Kidney glomerular epithelial cell (primary cell): Measurements from ENCODE around the gene LMX1A.

ENCODE experiments used
- DNase-seq: peaks from one replicate; lab custom pipeline; 2025; lab: John Stamatoyannopoulos, UW

Gene LMX1A

DNA sequence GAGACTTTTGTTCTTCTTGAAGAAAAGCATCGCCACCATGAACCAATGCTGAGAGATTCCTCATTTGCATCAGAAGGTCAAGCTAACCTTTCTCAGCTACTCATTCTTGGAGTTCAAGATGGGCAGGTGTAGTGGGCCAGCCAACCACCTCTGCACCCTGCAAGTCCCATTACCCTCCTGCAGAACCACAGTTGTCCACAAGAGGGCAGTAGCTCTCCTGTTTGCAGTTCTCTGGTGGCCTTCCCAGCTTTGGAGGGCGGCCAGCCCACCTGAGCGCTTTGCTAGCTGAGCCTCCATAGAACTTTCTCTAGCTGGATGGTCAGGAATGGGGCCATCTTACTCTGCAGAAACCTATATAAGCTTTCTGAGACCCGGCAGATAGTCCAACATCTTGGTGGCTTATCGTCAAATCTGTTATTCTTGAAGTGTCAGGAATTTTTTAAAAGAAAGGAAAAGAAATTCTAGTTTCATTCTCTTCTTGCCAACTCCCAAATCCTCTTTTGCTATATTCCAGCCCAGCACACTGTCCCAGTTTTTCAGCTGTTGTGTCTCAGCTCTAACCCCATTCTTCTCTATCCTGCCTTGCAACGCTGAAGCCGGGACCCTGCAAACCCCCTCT, 11.0 kb upstream of the LMX1A start:
- peak; percentile 38 for DNase-seq

- DNase-seq, result no peak
These were observed 8.8 kb upstream of the LMX1A start for GRCh38 chr1:165365341-165365740.

GRCh38 chr1:165364568-165365133, 8.1 kb upstream of the LMX1A start:
- DNase-seq, result no peak

- DNase-seq, result no peak
These were observed 361 bp upstream of the LMX1A start for GRCh38 chr1:165356876-165357275.

DNA sequence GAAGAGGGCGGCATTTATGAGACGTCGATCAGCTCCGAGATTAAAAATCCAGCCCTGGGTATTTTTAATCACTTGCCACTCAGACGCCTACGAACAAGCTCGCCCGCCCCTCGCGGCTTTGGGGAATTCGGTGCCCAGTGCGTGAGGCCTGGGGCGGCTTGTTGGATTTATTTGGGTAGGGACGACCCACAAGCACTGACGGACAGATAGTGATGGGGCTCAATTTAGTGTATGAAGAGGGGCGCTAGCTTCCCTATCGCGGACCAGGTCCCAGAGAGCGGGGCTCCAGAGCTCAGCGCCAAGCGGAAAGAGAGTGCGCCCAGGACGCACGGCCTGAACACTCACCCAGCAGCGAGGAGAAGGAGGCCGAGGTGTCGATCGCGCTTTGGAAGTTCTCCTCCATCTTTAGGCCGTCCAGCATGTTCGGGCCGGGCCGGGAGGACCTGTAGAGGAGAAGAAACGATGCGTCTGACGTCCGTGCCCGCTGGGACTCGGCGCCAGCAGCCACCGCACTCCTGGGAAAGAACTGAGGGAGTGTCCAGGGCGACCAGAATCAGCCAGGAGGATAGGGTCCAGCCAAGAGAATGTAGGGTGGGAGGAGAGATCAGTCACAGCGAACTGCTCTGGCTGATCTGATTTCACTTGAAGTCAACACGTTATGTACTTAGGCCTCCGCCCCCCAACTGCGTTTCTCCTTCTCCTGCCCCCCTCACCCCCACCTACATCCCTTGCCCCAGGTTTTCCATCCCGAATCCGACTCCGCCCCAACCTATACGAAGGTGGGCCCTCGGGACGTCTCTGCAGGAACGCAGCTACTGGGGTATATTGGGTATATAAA, 1.2 kb downstream of the LMX1A start:
- no peak for DNase-seq

- no peak for DNase-seq
These were observed 1.8 kb downstream of the LMX1A start for GRCh38 chr1:165354739-165355138.

GRCh38 chr1:165353731-165354671, 2.5 kb downstream of the LMX1A start:
- DNase-seq, result no peak

DNA sequence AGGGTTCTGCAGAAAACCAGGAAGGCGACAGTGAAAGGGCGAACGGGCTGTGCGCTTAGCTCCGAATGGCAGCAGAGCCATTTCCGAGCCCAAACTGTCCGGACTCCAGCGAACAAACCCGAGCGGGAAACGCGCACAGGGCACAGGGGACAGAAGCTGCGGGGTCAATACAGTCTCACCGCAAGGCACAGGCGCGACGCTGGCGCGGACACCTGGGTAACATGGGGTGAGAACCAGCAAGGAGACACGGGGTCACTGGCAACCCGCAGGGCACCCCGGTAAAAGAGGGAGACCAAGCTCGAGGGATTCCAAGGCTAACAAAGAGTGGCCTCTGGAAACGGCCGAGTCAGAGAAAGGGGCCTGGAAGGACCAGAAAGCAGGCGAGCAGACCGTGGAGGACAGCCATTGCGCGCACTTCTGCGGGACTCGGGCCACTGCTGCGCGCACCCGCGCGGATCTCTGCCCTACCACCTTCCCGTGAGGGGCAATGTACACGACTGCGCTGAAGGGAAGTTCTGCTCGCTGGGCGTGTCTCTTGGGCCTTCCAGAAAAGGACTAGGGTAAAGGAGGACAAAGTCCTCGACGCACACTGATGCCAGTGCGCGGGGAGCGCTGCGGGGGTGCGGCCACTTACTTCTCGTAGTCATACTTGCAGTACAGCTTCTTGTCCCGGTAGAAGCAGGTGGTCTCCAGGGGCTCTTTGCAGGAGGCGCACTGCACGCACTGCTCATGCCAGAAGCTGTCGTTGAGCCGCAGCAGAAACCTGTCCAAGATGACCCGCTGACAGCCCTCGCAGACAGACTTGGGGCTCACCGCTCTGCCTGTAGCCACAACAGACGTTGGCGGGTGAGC, 3.8 kb downstream of the LMX1A start:
- no peak for DNase-seq

GRCh38 chr1:165351863-165352441, 4.6 kb downstream of the LMX1A start:
- no peak for DNase-seq

- no peak for DNase-seq
These were observed 5.7 kb downstream of the LMX1A start for GRCh38 chr1:165350840-165351239.

DNA sequence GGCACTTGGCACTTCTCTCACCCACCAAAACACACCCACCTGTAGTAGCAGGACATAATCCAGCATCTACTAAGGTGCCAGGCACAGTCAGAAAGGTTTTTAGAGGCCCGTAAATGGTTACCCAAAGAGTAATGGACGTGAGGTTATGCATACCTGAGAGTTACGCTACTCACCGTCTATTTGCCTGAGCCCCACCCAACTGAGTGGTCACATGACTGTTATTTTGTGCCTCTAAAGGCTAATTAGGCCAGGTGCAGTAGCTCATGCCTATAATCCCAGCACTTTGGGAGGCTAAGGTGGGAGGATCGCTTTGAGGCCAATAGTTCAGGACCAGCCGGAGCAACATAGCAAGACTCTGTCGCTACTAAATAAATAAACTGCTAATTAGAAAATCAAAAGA, 11.0 kb downstream of the LMX1A start:
- no peak for DNase-seq

GRCh38 chr1:165344736-165345135, 11.8 kb downstream of the LMX1A start:
- DNase-seq, result no peak

DNA sequence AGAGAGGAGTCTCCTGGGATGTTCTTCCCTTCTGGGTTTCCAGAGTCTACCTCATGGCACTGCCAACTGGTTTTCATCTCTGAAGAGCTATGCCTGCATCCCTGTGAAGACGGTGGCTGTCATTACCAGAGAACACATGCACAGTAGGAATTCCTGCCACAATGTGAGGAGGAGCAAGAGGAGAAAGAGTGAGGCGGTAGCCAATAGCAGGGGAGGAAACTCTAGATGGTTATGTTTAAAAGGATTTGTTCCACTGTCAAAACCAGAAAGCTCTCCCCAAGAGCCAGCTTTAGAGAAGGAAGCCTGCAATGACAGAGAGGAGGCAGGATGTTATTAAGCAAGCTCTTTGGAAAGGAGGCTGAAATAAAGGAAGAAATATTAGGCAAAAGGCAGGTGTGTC, 12.3 kb downstream of the LMX1A start:
- no peak for DNase-seq

DNA sequence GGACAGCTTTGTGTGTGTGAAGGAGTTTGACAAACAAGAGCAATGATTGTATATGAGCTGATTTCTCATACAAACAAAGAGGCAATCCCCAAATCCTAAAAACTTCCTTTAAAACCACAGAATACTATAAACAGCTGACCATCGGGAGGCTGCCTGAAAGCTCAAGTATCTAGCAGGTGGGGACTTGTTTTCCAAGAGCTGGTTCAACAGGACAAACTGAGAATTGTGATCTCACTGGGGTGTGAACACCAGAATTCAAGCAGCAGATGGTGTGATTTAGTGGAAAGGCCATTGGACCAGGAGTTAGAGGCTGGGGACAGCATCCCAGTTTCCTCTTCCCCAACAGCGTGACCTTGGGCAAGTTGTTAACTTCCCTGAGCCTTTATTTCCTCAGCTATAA, 13.9 kb downstream of the LMX1A start:
- no peak for DNase-seq

DNA sequence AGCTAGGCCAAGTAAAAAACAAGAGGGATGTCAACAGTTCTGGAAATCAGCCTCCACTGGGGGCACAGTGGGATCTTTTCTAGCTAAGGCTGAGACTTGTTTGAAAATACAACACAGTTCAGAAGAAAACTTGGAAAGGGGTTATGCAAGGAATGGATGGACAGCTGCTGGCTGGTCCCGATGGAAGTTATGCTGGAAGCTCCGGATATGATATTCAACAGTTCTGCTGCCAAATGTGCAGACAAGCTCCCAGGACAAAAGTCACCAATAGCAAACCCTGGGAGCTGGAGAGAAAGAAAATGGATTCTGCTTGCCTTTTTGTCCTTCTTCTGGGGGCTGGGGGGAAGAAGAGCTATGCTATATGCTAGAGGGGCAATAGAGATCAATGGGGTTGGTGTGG, 14.3 kb downstream of the LMX1A start:
- no peak for DNase-seq

DNA sequence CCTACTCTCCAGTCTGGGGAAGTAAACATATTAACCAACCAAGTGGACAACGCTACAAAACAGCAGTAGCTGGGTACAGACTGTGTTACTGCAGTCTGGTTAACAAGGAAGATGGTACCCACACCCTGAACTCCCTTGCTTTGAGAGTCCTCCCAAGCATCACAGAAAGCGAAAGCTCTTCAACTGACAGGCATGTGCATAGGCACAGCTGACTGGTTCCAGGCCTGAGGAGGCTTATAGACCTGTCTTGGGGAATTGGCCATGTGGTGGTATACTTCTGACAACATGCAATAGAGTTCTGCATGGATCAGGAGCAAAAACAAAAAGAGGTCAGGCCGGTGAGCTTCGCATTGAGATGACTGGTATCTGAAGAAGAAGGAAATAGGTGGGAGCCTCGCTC, 17.4 kb downstream of the LMX1A start:
- DNase-seq, result no peak

GRCh38 chr1:165330483-165330882, 26.0 kb downstream of the LMX1A start:
- DNase-seq, result no peak

DNA sequence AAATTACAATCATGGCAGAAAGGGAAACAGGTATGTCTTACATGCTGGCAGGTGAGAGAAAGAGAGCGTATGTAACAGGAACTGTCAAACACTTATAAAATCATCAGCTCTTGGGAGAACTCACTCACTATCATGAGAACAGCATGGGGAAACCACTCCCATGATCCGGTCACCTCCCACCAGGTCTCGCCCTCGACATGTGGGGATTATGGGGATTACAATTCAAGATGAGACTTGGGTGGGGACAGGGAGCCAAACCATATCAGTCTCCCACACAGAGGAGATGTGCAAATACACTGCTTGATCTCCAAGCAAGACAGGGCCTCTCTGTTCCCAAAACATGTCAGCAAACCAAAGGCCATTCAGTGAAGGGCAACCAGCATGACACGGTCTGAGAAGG, 27.4 kb downstream of the LMX1A start:
- no peak for DNase-seq

DNA sequence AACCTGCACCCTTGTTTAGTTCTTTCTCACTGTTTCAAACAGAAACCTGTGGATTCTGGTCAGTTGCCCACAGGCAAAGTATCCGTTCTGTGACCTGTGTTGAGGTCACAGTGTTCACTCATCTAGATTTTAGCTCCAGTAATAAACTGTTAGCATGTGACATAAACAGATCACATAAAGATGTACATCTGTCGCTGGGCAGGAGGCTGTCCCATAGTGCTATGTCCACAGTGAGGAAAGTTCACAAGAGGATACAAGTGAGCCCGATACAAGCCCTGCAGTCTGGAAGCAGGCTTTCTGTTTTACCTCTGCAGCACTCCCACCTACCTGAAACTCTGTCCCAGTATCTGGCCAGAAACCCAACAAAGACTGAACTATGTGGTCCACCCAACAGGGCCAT, 28.4 kb downstream of the LMX1A start:
- DNase-seq, result no peak

GRCh38 chr1:165327538-165327937, 29.0 kb downstream of the LMX1A start:
- DNase-seq, result no peak
